Measurements from ENCODE around the gene ITPR1. TPM values are rescaled to one million over a fixed set of nuclear protein-coding genes. Genes with fewer than 3 reads are reported as not detected.

Gene ITPR1
- total and polyA plus RNA-seq, 10 of the 15 experiments (the other 5 are each of a cell fraction or from before 2014, with no cell fraction given) = 12.2 to 239 (median 28.4) TPM

- 74% methylated on average over 9 of the region's 9 CpGs for WGBS (ENCODE audit: insufficient coverage, insufficient replicate concordance, low lambda C conversion rate, missing lambda C conversion rate)
- Histone ChIP-seq H3K36me3 (ENCODE audit: control insufficient read depth in 2 of 2, insufficient read depth in 2 of 2, low read length in 1 of 2) (peaks cover 0 to 13% of the 10 kb centered on the region in 2 experiments; a peak in 3 of 4 replicates), H3K4me2 (ENCODE audit: control insufficient read depth, insufficient read depth) (no peak overlapping the region), H3K27me3 (replicated peaks in 1 of 2; ENCODE audit: control insufficient read depth in 2 of 2, insufficient read depth in 2 of 2, low read length in 1 of 2) (no peaks in the 10 kb centered on the region), H3K9ac (ENCODE audit: control insufficient read depth, insufficient read depth, low read length) (no peak overlapping the region), H4K20me1 (ENCODE audit: control insufficient read depth, insufficient read depth) (no peaks in the 10 kb centered on the region), H3K27ac (ENCODE audit: control insufficient read depth, insufficient read depth) (no peak overlapping the region), H3K4me1 (ENCODE audit: control insufficient read depth, insufficient read depth, low read length) (peaks cover 3% of the 10 kb centered on the region; the same call in 1 of the 2 replicates), H3K9me3 (replicated peaks; ENCODE audit: control insufficient read depth, insufficient read depth, low read length) (no peaks in the 10 kb centered on the region), H3K4me3 (no peak overlapping the region), H3K79me2 (ENCODE audit: control insufficient read depth, insufficient read depth, low read length) (no peaks in the 10 kb centered on the region), H2AFZ (ENCODE audit: control insufficient read depth, low read depth, low read length) (no peak overlapping the region)
- CTCF ChIA-PET = interaction anchor here (1.1 to 2.2 kb wide), 2 partner anchors 23 to 28 kb away, joined by 4 read pairs; no protein-coding TSS in a partner anchor
- no peak for FAIRE-seq
- ATAC-seq = no peak; the same call in 2 of the 3 replicates
- DNase-seq (ENCODE audit: low read depth, low spot score) = no peak
- BruUV-seq (replicated peaks) = no TSS peak
- RAD21 ChIA-PET (ENCODE audit: unreplicated experiment) = interaction anchor here (0.6 to 1.5 kb wide), 2 partner anchors 10 to 12 kb away, joined by 3 to 4 read pairs; no protein-coding TSS in a partner anchor
- in situ Hi-C loops (cut with MboI) (no loop called here), intact Hi-C loops (cut with micrococcal nuclease; ENCODE audit: unreplicated experiment) (no loop called here)
- SMC1A ChIA-PET (ENCODE audit: uncharacterized antibody, unreplicated experiment) = interaction anchor here (1.0 to 23.0 kb wide), 5 partner anchors 10 to 312 kb away, joined by 3 to 429 read pairs (median 3); no protein-coding TSS in a partner anchor
- POLR2A ChIA-PET = interaction anchor here (0.6 to 1.0 kb wide), 3 partner anchors 9 to 11 kb away, joined by 4 to 6 read pairs (median 5); no protein-coding TSS in a partner anchor
- TF ChIP-seq ZBTB33 (IDR thresholded peaks at IDR 0.05) (no peak), JUNB (IDR thresholded peaks at IDR 0.05) (no peak), CEBPB (IDR thresholded peaks at IDR 0.05; ENCODE audit: borderline replicate concordance in 1 of 2, low read depth in 2 of 2, low read length in 2 of 2) (no peak), SPI1 (IDR thresholded peaks at IDR 0.05; ENCODE audit: borderline replicate concordance, insufficient read depth, low read depth, low read length) (no peak), SMC3 (IDR thresholded peaks at IDR 0.05; ENCODE audit: borderline replicate concordance, low read length) (no peak), RELA (IDR thresholded peaks at IDR 0.05; ENCODE audit: borderline replicate concordance, partially characterized antibody) (no peak), NFYB (IDR thresholded peaks at IDR 0.05; ENCODE audit: insufficient read depth, low read depth, low read length) (no peak), SIX5 (IDR thresholded peaks at IDR 0.05; ENCODE audit: low read depth, low read length, severe bottlenecking) (no peak), POLR2AphosphoS2 (IDR thresholded peaks at IDR 0.05; ENCODE audit: low read depth, low read length) (no peak), ELK1 (IDR thresholded peaks at IDR 0.05; ENCODE audit: low read depth, low read length) (no peak), NFXL1 (IDR thresholded peaks at IDR 0.05; ENCODE audit: borderline replicate concordance) (no peak), ZNF217 (IDR thresholded peaks at IDR 0.05) (no peak)
- TF ChIP-seq, protein P1, sequence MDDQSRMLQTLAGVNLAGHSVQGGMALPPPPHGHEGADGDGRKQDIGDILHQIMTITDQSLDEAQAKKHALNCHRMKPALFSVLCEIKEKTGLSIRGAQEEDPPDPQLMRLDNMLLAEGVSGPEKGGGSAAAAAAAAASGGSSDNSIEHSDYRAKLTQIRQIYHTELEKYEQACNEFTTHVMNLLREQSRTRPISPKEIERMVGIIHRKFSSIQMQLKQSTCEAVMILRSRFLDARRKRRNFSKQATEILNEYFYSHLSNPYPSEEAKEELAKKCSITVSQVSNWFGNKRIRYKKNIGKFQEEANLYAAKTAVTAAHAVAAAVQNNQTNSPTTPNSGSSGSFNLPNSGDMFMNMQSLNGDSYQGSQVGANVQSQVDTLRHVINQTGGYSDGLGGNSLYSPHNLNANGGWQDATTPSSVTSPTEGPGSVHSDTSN (IDR thresholded peaks at IDR 0.05; ENCODE audit: insufficient replicate concordance, low read depth, low read length) = no peak
- TF ChIP-seq, protein P2, sequence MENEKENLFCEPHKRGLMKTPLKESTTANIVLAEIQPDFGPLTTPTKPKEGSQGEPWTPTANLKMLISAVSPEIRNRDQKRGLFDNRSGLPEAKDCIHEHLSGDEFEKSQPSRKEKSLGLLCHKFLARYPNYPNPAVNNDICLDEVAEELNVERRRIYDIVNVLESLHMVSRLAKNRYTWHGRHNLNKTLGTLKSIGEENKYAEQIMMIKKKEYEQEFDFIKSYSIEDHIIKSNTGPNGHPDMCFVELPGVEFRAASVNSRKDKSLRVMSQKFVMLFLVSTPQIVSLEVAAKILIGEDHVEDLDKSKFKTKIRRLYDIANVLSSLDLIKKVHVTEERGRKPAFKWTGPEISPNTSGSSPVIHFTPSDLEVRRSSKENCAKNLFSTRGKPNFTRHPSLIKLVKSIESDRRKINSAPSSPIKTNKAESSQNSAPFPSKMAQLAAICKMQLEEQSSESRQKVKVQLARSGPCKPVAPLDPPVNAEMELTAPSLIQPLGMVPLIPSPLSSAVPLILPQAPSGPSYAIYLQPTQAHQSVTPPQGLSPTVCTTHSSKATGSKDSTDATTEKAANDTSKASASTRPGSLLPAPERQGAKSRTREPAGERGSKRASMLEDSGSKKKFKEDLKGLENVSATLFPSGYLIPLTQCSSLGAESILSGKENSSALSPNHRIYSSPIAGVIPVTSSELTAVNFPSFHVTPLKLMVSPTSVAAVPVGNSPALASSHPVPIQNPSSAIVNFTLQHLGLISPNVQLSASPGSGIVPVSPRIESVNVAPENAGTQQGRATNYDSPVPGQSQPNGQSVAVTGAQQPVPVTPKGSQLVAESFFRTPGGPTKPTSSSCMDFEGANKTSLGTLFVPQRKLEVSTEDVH (IDR thresholded peaks at IDR 0.05; ENCODE audit: low read depth, partially characterized antibody) = no peak
Measured at GRCh38 chr3:4739289-4740236, 246.4 kb downstream of the ITPR1 start.

All from GM12878 (cell line).